CD4-positive, alpha-beta T cell treated with Interleukin-17A for 1 hour (primary cell): ENCODE data around the gene AGFG1.

Experiments used
- DNase-seq: peaks from one replicate; pipeline ENCODE4 v3.0.0-alpha.2; 2020

The AGFG1 gene

GRCh38 chr2:227462462-227462951 lies 9.4 kb upstream of the AGFG1 start:
- no peak for DNase-seq

- no peak for DNase-seq
These were observed 8.7 kb upstream of the AGFG1 start for GRCh38 chr2:227462972-227463931.

GRCh38 chr2:227464361-227464760 lies 7.6 kb upstream of the AGFG1 start:
- peak; percentile 19 for DNase-seq

GRCh38 chr2:227464851-227465250 lies 7.1 kb upstream of the AGFG1 start:
- DNase-seq: no peak

GRCh38 chr2:227466887-227467600 lies 4.9 kb upstream of the AGFG1 start:
- no peak for DNase-seq

- DNase-seq: no peak
These were observed 544 bp upstream of the AGFG1 start for GRCh38 chr2:227471412-227471811.

- DNase-seq: peak; percentile 41
These were observed 537 bp downstream of the AGFG1 start for GRCh38 chr2:227472265-227473121.

- DNase-seq: no peak
These were observed 1.1 kb downstream of the AGFG1 start for GRCh38 chr2:227473122-227473461.

GRCh38 chr2:227473806-227474205 lies 1.9 kb downstream of the AGFG1 start:
- DNase-seq: no peak

- no peak for DNase-seq
These were observed 2.5 kb downstream of the AGFG1 start for GRCh38 chr2:227474410-227474809.

GRCh38 chr2:227477291-227477690 lies 5.3 kb downstream of the AGFG1 start:
- DNase-seq: no peak

GRCh38 chr2:227479865-227480475 lies 8.0 kb downstream of the AGFG1 start:
- DNase-seq: peak; percentile 40

- DNase-seq: no peak
These were observed 8.6 kb downstream of the AGFG1 start for GRCh38 chr2:227480528-227480927.

GRCh38 chr2:227482638-227483340 lies 10.8 kb downstream of the AGFG1 start:
- DNase-seq: no peak

- DNase-seq: no peak
These were observed 13.5 kb downstream of the AGFG1 start for GRCh38 chr2:227485429-227485828.

- DNase-seq: no peak
These were observed 14.7 kb downstream of the AGFG1 start for GRCh38 chr2:227486688-227487087.

GRCh38 chr2:227488045-227488444 lies 16.1 kb downstream of the AGFG1 start:
- DNase-seq: no peak

- no peak for DNase-seq
These were observed 19.4 kb downstream of the AGFG1 start for GRCh38 chr2:227491386-227491785.

GRCh38 chr2:227493524-227493923 lies 21.6 kb downstream of the AGFG1 start:
- DNase-seq: no peak

GRCh38 chr2:227497158-227497557 lies 25.2 kb downstream of the AGFG1 start:
- no peak for DNase-seq

GRCh38 chr2:227499627-227500300 lies 27.8 kb downstream of the AGFG1 start:
- DNase-seq: no peak
